ENCODE data around the gene TAX1BP1. TPM values are rescaled to one million over a fixed set of nuclear protein-coding genes. Genes with fewer than 3 reads are reported as not detected.

The TAX1BP1 gene
- total and polyA plus RNA-seq, 4 donors: 35.7 to 57.1 (median 52.9) TPM

DNA sequence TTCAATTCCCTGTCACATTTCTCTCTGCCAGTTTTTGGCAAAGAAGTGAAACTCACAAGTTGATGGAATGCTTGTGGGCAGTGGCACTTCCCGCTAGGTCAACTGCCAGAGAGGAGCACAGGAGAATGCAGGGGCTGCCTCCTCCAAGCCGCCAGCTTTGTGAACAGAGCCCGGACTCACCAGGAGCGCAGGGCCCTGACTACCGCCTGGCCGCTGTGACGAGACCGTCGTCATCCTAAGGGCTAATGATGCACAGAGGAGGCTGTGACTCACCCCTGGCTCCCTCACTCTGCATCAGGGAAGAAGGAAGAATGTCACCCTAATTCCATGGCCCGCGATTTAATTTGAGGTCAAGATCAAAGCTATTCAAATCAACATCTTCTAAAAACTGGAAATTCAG is 123.9 kb downstream of the TAX1BP1 start:
- H3K4me3 ChIP-seq (ENCODE audit: low read depth in 1 of 3, low read length in 3 of 3): no peak overlapping the region
- DNase-seq (ENCODE audit: low spot score): no peak
- H3K27ac ChIP-seq (ENCODE audit: low read depth in 1 of 2, low read length in 2 of 2): no peak overlapping the region
- peaks cover 0 to 2% (median 0%) of the 10 kb centered on the region in 4 donors for H3K36me3 ChIP-seq (ENCODE audit: control insufficient read depth in 4 of 4, insufficient read depth in 3 of 4, low read depth in 1 of 4, low read length in 3 of 4)
- WGBS: 96% methylated on average over 11 of the region's 11 CpGs
- H3K9me3 ChIP-seq (ENCODE audit: control insufficient read depth in 4 of 4, low read length in 3 of 4): no peaks in the 10 kb centered on the region
- no peaks in the 10 kb centered on the region for H3K4me1 ChIP-seq (ENCODE audit: control insufficient read depth in 4 of 4, insufficient read depth in 4 of 4, low read length in 3 of 4)
- H3K9ac ChIP-seq (ENCODE audit: low read depth in 1 of 2, low read length in 2 of 2): no peak overlapping the region
- TF ChIP-seq JUND (IDR thresholded peaks at IDR 0.05): no peak
- no peak for TF ChIP-seq FOXA1 (IDR thresholded peaks at IDR 0.05)
- TF ChIP-seq, protein P1, sequence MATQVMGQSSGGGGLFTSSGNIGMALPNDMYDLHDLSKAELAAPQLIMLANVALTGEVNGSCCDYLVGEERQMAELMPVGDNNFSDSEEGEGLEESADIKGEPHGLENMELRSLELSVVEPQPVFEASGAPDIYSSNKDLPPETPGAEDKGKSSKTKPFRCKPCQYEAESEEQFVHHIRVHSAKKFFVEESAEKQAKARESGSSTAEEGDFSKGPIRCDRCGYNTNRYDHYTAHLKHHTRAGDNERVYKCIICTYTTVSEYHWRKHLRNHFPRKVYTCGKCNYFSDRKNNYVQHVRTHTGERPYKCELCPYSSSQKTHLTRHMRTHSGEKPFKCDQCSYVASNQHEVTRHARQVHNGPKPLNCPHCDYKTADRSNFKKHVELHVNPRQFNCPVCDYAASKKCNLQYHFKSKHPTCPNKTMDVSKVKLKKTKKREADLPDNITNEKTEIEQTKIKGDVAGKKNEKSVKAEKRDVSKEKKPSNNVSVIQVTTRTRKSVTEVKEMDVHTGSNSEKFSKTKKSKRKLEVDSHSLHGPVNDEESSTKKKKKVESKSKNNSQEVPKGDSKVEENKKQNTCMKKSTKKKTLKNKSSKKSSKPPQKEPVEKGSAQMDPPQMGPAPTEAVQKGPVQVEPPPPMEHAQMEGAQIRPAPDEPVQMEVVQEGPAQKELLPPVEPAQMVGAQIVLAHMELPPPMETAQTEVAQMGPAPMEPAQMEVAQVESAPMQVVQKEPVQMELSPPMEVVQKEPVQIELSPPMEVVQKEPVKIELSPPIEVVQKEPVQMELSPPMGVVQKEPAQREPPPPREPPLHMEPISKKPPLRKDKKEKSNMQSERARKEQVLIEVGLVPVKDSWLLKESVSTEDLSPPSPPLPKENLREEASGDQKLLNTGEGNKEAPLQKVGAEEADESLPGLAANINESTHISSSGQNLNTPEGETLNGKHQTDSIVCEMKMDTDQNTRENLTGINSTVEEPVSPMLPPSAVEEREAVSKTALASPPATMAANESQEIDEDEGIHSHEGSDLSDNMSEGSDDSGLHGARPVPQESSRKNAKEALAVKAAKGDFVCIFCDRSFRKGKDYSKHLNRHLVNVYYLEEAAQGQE (IDR thresholded peaks at IDR 0.05): no peak
- no peak for TF ChIP-seq FOXA2 (IDR thresholded peaks at IDR 0.05)
- no peak for TF ChIP-seq SP1 (IDR thresholded peaks at IDR 0.05)
- no peak for TF ChIP-seq RAD21 (IDR thresholded peaks at IDR 0.05)
- no peak for TF ChIP-seq EGR1 (IDR thresholded peaks at IDR 0.05; ENCODE audit: low read depth in 2 of 2)
- TF ChIP-seq NR2F2 (IDR thresholded peaks at IDR 0.05): no peak
- no peak for TF ChIP-seq TAF1 (conservative IDR thresholded peaks at IDR 0.05)
- no peak for TF ChIP-seq GABPA (IDR thresholded peaks at IDR 0.05 in 1 of 2, conservative IDR thresholded peaks at IDR 0.05 in 1 of 2)
- H3K27me3 ChIP-seq (ENCODE audit: control insufficient read depth in 4 of 4, insufficient read depth in 4 of 4, low read length in 3 of 4): no peaks in the 10 kb centered on the region

DNA sequence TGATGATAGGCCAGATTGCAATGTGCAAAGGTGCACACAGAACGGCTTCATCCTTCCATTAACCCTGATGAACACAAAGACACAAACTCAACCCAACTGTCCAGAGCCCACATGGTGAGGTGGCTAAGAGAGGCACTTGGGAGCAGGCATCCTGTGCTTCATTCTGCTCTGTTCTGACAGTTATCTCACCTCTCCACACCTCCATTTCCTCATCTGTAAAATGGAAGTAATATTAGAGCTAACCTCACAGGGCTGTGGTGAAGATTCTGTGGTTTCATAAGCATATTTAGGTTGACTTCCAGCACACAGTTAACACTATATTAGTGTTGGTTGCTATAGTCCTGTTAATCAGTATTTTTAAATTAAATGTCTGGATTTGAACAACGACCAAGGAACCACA is 126.3 kb downstream of the TAX1BP1 start:
- no peak for DNase-seq (ENCODE audit: low spot score)
- Histone ChIP-seq H3K9ac (ENCODE audit: low read depth in 1 of 2, low read length in 2 of 2) (no peak overlapping the region), H3K27ac (ENCODE audit: low read depth in 1 of 2, low read length in 2 of 2) (no peak overlapping the region), H3K27me3 (ENCODE audit: control insufficient read depth in 4 of 4, insufficient read depth in 4 of 4, low read length in 3 of 4) (no peaks in the 10 kb centered on the region), H3K4me1 (ENCODE audit: control insufficient read depth in 4 of 4, insufficient read depth in 4 of 4, low read length in 3 of 4) (no peaks in the 10 kb centered on the region), H3K9me3 (ENCODE audit: control insufficient read depth in 4 of 4, low read length in 3 of 4) (no peaks in the 10 kb centered on the region), H3K36me3 (ENCODE audit: control insufficient read depth in 4 of 4, insufficient read depth in 3 of 4, low read depth in 1 of 4, low read length in 3 of 4) (peaks cover 0 to 2% (median 0%) of the 10 kb centered on the region in 4 donors), H3K4me3 (ENCODE audit: low read depth in 1 of 3, low read length in 3 of 3) (no peak overlapping the region)
- TF ChIP-seq, protein P2, sequence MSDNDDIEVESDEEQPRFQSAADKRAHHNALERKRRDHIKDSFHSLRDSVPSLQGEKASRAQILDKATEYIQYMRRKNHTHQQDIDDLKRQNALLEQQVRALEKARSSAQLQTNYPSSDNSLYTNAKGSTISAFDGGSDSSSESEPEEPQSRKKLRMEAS (IDR thresholded peaks at IDR 0.05): no peak
- TF ChIP-seq RAD21 (IDR thresholded peaks at IDR 0.05) (no peak), EGR1 (IDR thresholded peaks at IDR 0.05; ENCODE audit: low read depth in 2 of 2) (no peak)
- WGBS: 45% methylated on average over 2 of the region's 2 CpGs

DNA sequence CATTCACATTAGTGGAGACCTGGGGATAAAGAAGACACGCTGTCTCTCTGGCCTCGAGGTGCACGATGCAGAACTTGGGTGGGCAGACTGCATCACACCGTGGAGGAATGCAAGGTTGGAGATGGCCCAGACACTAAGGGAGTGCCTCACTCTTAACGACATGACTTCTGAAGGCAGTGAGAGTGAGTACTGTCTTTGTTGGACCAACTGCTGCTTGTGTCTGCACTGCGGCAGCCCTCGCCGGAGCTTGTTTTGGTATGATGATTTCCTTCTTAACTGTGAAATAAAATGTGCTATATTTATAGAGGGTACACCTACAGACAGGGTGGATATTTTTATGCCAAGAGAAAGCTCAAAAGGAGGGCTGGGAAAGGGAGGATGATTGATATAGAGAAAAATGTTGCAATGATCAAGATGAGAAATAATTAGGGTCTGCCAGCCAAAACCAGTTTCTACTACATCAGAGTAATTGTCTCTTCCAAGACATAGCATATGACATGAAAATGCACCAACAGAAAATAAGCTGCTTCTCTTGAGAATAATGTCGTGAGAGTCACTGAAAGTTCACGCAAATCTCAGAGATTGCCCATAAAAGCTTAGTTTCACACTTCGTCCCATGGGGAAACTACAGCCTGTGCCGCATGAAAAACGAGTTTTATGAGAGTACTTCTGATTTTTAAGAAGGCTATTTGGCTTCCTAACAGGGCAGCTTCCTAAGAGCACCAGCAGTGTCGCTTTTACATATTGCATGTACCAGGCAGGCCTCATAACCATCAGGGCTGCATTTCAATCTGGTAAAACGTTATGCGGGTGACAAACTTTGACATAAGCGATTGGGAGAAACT is 127.1 kb downstream of the TAX1BP1 start:
- Histone ChIP-seq H3K27me3 (ENCODE audit: control insufficient read depth in 4 of 4, insufficient read depth in 4 of 4, low read length in 3 of 4) (no peaks in the 10 kb centered on the region), H3K9ac (ENCODE audit: low read depth in 1 of 2, low read length in 2 of 2) (no peak overlapping the region), H3K4me3 (ENCODE audit: low read depth in 1 of 3, low read length in 3 of 3) (no peak overlapping the region), H3K36me3 (ENCODE audit: control insufficient read depth in 4 of 4, insufficient read depth in 3 of 4, low read depth in 1 of 4, low read length in 3 of 4) (peaks cover 0 to 2% (median 0%) of the 10 kb centered on the region in 4 donors), H3K4me1 (ENCODE audit: control insufficient read depth in 4 of 4, insufficient read depth in 4 of 4, low read length in 3 of 4) (no peaks in the 10 kb centered on the region), H3K9me3 (ENCODE audit: control insufficient read depth in 4 of 4, low read length in 3 of 4) (no peaks in the 10 kb centered on the region), H3K27ac (ENCODE audit: low read depth in 1 of 2, low read length in 2 of 2) (no peak overlapping the region)
- DNase-seq (ENCODE audit: low spot score): no peak
- WGBS: 95% methylated on average over 17 of the region's 17 CpGs
- TF ChIP-seq, protein P3, sequence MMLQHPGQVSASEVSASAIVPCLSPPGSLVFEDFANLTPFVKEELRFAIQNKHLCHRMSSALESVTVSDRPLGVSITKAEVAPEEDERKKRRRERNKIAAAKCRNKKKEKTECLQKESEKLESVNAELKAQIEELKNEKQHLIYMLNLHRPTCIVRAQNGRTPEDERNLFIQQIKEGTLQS (IDR thresholded peaks at IDR 0.05): no peak
- TF ChIP-seq, protein P4, sequence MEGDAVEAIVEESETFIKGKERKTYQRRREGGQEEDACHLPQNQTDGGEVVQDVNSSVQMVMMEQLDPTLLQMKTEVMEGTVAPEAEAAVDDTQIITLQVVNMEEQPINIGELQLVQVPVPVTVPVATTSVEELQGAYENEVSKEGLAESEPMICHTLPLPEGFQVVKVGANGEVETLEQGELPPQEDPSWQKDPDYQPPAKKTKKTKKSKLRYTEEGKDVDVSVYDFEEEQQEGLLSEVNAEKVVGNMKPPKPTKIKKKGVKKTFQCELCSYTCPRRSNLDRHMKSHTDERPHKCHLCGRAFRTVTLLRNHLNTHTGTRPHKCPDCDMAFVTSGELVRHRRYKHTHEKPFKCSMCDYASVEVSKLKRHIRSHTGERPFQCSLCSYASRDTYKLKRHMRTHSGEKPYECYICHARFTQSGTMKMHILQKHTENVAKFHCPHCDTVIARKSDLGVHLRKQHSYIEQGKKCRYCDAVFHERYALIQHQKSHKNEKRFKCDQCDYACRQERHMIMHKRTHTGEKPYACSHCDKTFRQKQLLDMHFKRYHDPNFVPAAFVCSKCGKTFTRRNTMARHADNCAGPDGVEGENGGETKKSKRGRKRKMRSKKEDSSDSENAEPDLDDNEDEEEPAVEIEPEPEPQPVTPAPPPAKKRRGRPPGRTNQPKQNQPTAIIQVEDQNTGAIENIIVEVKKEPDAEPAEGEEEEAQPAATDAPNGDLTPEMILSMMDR (IDR thresholded peaks at IDR 0.05; ENCODE audit: low read depth, low read length, missing input control): no peak
- TF ChIP-seq HNF4A (conservative IDR thresholded peaks at IDR 0.05): no peak
- TF ChIP-seq RXRA (IDR thresholded peaks at IDR 0.05): no peak

Measured in liver (tissue), 9 donors.